Activated T-cell treated with anti-CD3 and anti-CD28 coated beads, Interleukin-2, amount 50 U/mL, for 48 hours (primary cell): ENCODE measurements around the gene XXYLT1.

ENCODE experiments used
- DNase-seq, 2 experiments: peaks; one replicate each; pipeline ENCODE4 v3.0.0-alpha.2; 2020

XXYLT1 gene

GRCh38 chr3:195149292-195150030, 121.5 kb downstream of the XXYLT1 start:
- no peak for DNase-seq

- DNase-seq: no peak
These were observed 122.4 kb downstream of the XXYLT1 start for GRCh38 chr3:195148549-195148948.

- DNase-seq: peak; percentile 31 to 32
These were observed 123.3 kb downstream of the XXYLT1 start for GRCh38 chr3:195147649-195148080.

GRCh38 chr3:195146131-195146530, 124.8 kb downstream of the XXYLT1 start:
- no peak for DNase-seq

GRCh38 chr3:195145579-195145978, 125.4 kb downstream of the XXYLT1 start:
- DNase-seq: no peak

- DNase-seq: no peak
These were observed 127.7 kb downstream of the XXYLT1 start for GRCh38 chr3:195143221-195143620.

GRCh38 chr3:195142519-195142918, 128.4 kb downstream of the XXYLT1 start:
- no peak for DNase-seq

GRCh38 chr3:195140816-195141793, 129.9 kb downstream of the XXYLT1 start:
- no peak for DNase-seq

- DNase-seq: no peak
These were observed 130.5 kb downstream of the XXYLT1 start for GRCh38 chr3:195140410-195140809.

- DNase-seq: no peak
These were observed 131.1 kb downstream of the XXYLT1 start for GRCh38 chr3:195139876-195140240.

GRCh38 chr3:195139091-195139875, 131.7 kb downstream of the XXYLT1 start:
- no peak for DNase-seq

- no peak for DNase-seq
These were observed 133.0 kb downstream of the XXYLT1 start for GRCh38 chr3:195137638-195138588.

GRCh38 chr3:195135917-195136316, 135.0 kb downstream of the XXYLT1 start:
- DNase-seq: no peak

- no peak for DNase-seq
These were observed 136.5 kb downstream of the XXYLT1 start for GRCh38 chr3:195134431-195134830.

- peak; percentile 40 to 53 for DNase-seq
These were observed 137.5 kb downstream of the XXYLT1 start for GRCh38 chr3:195133462-195133861.

GRCh38 chr3:195133013-195133412, 137.9 kb downstream of the XXYLT1 start:
- no peak for DNase-seq

GRCh38 chr3:195131176-195131575, 139.8 kb downstream of the XXYLT1 start:
- DNase-seq: no peak

- peak; percentile 51 to 60 for DNase-seq
These were observed 141.1 kb downstream of the XXYLT1 start for GRCh38 chr3:195129644-195130492.

- DNase-seq: peak in 1 of 2 experiments; percentile 23
These were observed 141.8 kb downstream of the XXYLT1 start for GRCh38 chr3:195129072-195129643.
